K562 (cell line): ENCODE data around the gene TMPRSS11A. TPM values are rescaled to one million over a fixed set of nuclear protein-coding genes. Genes with fewer than 3 reads are reported as not detected.

ENCODE experiments used
- ATAC-seq: fragments of 200-7000 bp; cut with Tn5 transposase; 3 replicates; pipeline ENCODE4 v1.9.1; 2020; ENCODE audit warnings: moderate library complexity
- BruUV-seq: library from RNA; stranded (reverse); fragments of 400-500 nt; replicated peaks from 2 replicates; lab custom pipeline; 2021; lab: Mats Ljungman, UMichigan
- CTCF ChIA-PET: fragments of 300-600 bp; formaldehyde crosslinking; extraction: SDS; loops from one replicate; lab custom pipeline; 2021; ENCODE audit warnings: low intra/inter-chr PET ratio; lab: Yijun Ruan, JAX
- POLR2A ChIA-PET: fragments of 300-600, 350-650 bp; sonication (Branson Sonifier 250); formaldehyde crosslinking; extraction: SDS; loops from one replicate; lab custom pipeline; 2021; ENCODE audit warnings: antibody characterized with exemption, inconsistent platforms; lab: Yijun Ruan, JAX
- DNase-seq, 4 experiments: peaks; one replicate each; pipeline versions ENCODE4 v3.0.0 to v3.0.0-alpha.2; 2011 to 2018; ENCODE audit warnings: low spot score in 3 of 4, mixed read lengths in 3 of 4; ENCODE audit errors: extremely low read depth in 1 of 4
- FAIRE-seq: peaks from 2 replicates; lab custom pipeline; 2011; peaks lifted over from hg19 to GRCh38; lab: Jason Lieb, UNC
- H2AFZ ChIP-seq: 2 replicates; pipeline ENCODE4 v1.6.0; 2011; ENCODE audit warnings: low read depth, low read length, control low read depth, inconsistent platforms
- H3K27ac ChIP-seq: fragments of 200-600 bp; 3 replicates; pipeline ENCODE4 v1.8.0; 2011; ENCODE audit warnings: low read depth, mild to moderate bottlenecking, control low read depth, inconsistent platforms, low read length, moderate library complexity, mixed read lengths; ENCODE audit errors: extremely low read depth
- H3K27me3 ChIP-seq, 2 experiments: fragments of 300-600 bp in 1 of 2; 2 replicates in 1 of 2; 3 replicates in 1 of 2; pipeline versions ENCODE4 v1.6.0 to v1.8.0; 2011; ENCODE audit warnings: inconsistent platforms in 2 of 2, low read length in 2 of 2, mild to moderate bottlenecking in 1 of 2, mixed read lengths in 1 of 2, moderate library complexity in 1 of 2; ENCODE audit not compliant: control insufficient read depth in 2 of 2, insufficient read depth in 2 of 2
- H3K36me3 ChIP-seq: fragments of 300-600 bp; 3 replicates; pipeline ENCODE4 v1.8.0; 2011; ENCODE audit warnings: mild to moderate bottlenecking, low read length, inconsistent platforms; ENCODE audit not compliant: control insufficient read depth, insufficient read depth
- H3K4me1 ChIP-seq, 2 experiments: fragments of 200-600 bp in 1 of 2; replicated peaks in 1 of 2; 2 replicates in 1 of 2; 3 replicates in 1 of 2; pipeline versions ENCODE4 v1.5.1 to v1.8.0; 2011; ENCODE audit warnings: inconsistent platforms in 2 of 2, low read length in 2 of 2, mild to moderate bottlenecking in 1 of 2, mixed read lengths in 1 of 2, moderate library complexity in 1 of 2; ENCODE audit not compliant: control insufficient read depth in 2 of 2, insufficient read depth in 2 of 2
- H3K4me2 ChIP-seq: 2 replicates; pipeline ENCODE4 v1.6.1; 2011; ENCODE audit warnings: low read length, control low read depth, inconsistent platforms, mixed read lengths; ENCODE audit not compliant: insufficient read depth
- H3K4me3 ChIP-seq: fragments of 200-600 bp; sonication (generic), shearing (Covaris generic); 2 replicates; pipeline ENCODE4 v1.5.1; 2016; ENCODE audit warnings: control low read depth, inconsistent platforms
- H3K79me2 ChIP-seq: fragments of 200-600 bp; 3 replicates; pipeline ENCODE4 v1.8.0; 2011; ENCODE audit warnings: low read length, inconsistent platforms; ENCODE audit not compliant: control insufficient read depth, insufficient read depth
- H3K9ac ChIP-seq, 2 experiments: 2 replicates each; pipeline versions ENCODE4 v1.6.0 to v1.6.1; 2011; ENCODE audit warnings: low read depth in 2 of 2, low read length in 2 of 2, control low read depth in 1 of 2, inconsistent platforms in 1 of 2, mild to moderate bottlenecking in 1 of 2, mixed read lengths in 1 of 2; ENCODE audit not compliant: insufficient read depth in 1 of 2
- H3K9me1 ChIP-seq: one replicate; pipeline ENCODE4 v1.6.0; 2011; ENCODE audit warnings: inconsistent platforms, mild to moderate bottlenecking, low read length, moderate library complexity; ENCODE audit not compliant: control insufficient read depth, insufficient read depth
- H3K9me3 ChIP-seq: replicated peaks from 2 replicates; pipeline ENCODE4 v1.5.1; 2011; ENCODE audit warnings: low read depth, low read length, inconsistent platforms; ENCODE audit not compliant: control insufficient read depth, insufficient read depth
- H4K20me1 ChIP-seq: replicated peaks from 2 replicates; pipeline ENCODE4 v1.6.1; 2011; ENCODE audit warnings: low read length, inconsistent platforms, mixed read lengths; ENCODE audit not compliant: control insufficient read depth, insufficient read depth
- ATF3 ChIP-seq, 2 experiments: fragments of 450-650 bp in 1 of 2; sonication (generic) in 1 of 2; formaldehyde crosslinking in 1 of 2; IDR thresholded peaks in 1 of 2; conservative IDR thresholded peaks in 1 of 2; 2 replicates each; pipeline versions ENCODE4 v1.6.1 to v1.8.1; 2016 to 2023; ENCODE audit warnings: mild to moderate bottlenecking in 2 of 2, moderate library complexity in 2 of 2, inconsistent platforms in 1 of 2, missing genetic modification reagents in 1 of 2
- ATF7 ChIP-seq: fragments of 450-650 bp; IDR thresholded peaks from 2 replicates; pipeline ENCODE4 v1.7.1; 2014; ENCODE audit warnings: mild to moderate bottlenecking, moderate library complexity
- ESRRA ChIP-seq: fragments of 450-650 bp; IDR thresholded peaks from 2 replicates; pipeline ENCODE4 v1.6.1; 2014; ENCODE audit warnings: low read depth, mild to moderate bottlenecking, moderate library complexity, borderline replicate concordance
- IRF9 ChIP-seq: fragments of 450-650 bp; IDR thresholded peaks from 2 replicates; pipeline ENCODE4 v1.6.1; 2016; ENCODE audit warnings: missing biosample characterization, missing genetic modification characterization
- JUND ChIP-seq, 2 experiments: IDR thresholded peaks; 2 replicates in 1 of 2; 3 replicates in 1 of 2; pipeline ENCODE4 v1.6.1; 2011; ENCODE audit warnings: borderline replicate concordance in 2 of 2, low read depth in 2 of 2, low read length in 2 of 2, improper control_type of control experiment in 1 of 2, missing biosample characterization in 1 of 2, missing genetic modification characterization in 1 of 2, missing genetic modification reagents in 1 of 2
- NFIC ChIP-seq: fragments of 450-650 bp; IDR thresholded peaks from 2 replicates; pipeline ENCODE4 v1.6.1; 2017; ENCODE audit warnings: mild to moderate bottlenecking, inconsistent platforms
- RERE ChIP-seq: sonication (generic); formaldehyde crosslinking; IDR thresholded peaks from 2 replicates; pipeline ENCODE4 v1.8.0; 2023; ENCODE audit warnings: missing genetic modification reagents, mild to moderate bottlenecking, borderline replicate concordance
- ZNF512 ChIP-seq: IDR thresholded peaks from 2 replicates; pipeline ENCODE4 v1.6.1; 2016; ENCODE audit warnings: missing genetic modification characterization, missing compliant biosample characterization
- WGBS: fragments of 100-300 bp; shearing (Covaris generic); methylation state at CpG from one replicate; pipeline ENCODE4 v1.1.6; 2016; ENCODE audit warnings: low coverage, mixed read lengths; ENCODE audit not compliant: insufficient coverage; ENCODE audit errors: missing lambda C conversion rate; 5-methylcytosine and 5-hydroxymethylcytosine counted together
- in situ Hi-C: fragments of 300-500 bp; cut with MboI; formaldehyde crosslinking; loops from 4 replicates; pipeline ENCODE4 v1.15.0; 2018; ENCODE audit warnings: inconsistent platforms, mixed read lengths
- intact Hi-C: fragments of 100-400 bp; cut with micrococcal nuclease; formaldehyde crosslinking; loops from 2 replicates; pipeline ENCODE4 v1.14.2; 2022
- polyA plus RNA-seq, 8 experiments: library from polyadenylated mRNA; depleted of rRNA in 4 of 8; stranded (reverse) in 5 of 8; unstranded in 3 of 8; fragments of >200 nt; fragmentation: Nextera tagmentation in 2 of 8; fragmentation: Illumina TruSeq in 1 of 8; extraction: Ambion mirVana in 2 of 8; extraction: Trizol in 1 of 8; gene quantifications; 2 replicates each; pipeline versions ENCODE4 v1.2.1 to v1.2.3, GENCODE V29; 2011 to 2014; ENCODE audit warnings: inconsistent platforms in 1 of 8, missing spikeins in 1 of 8
- total RNA-seq, 7 experiments: library from RNA; depleted of rRNA in 6 of 7; stranded (reverse); fragments of >200 nt in 6 of 7; fragmentation: Illumina TruSeq in 2 of 7; extraction: Trizol in 2 of 7; gene quantifications; 2 replicates each; pipeline versions ENCODE4 v1.2.1 to v1.2.3, GENCODE V29; 2011 to 2021; ENCODE audit warnings: low replicate concordance in 1 of 7

TMPRSS11A gene
- total and polyA plus RNA-seq, 9 of the 15 experiments (the other 6 are each of a cell fraction or from before 2014, with no cell fraction given), result not detected

GRCh38 chr4:67933755-67934154 lies 29.5 kb downstream of the TMPRSS11A start:
- Histone ChIP-seq H2AFZ (no peak overlapping the region), H3K27ac (no peak overlapping the region), H3K4me2 (no peak overlapping the region), H3K36me3 (no peaks in the 10 kb centered on the region), H3K4me1 (no peaks in the 10 kb centered on the region), H3K9me1 (no peaks in the 10 kb centered on the region), H3K27me3 (no peaks in the 10 kb centered on the region), H3K9me3 (no peaks in the 10 kb centered on the region), H3K79me2 (no peaks in the 10 kb centered on the region), H4K20me1 (no peaks in the 10 kb centered on the region), H3K9ac (no peak overlapping the region), H3K4me3 (no peak overlapping the region)
- FAIRE-seq, result no peak
- ChIA-PET POLR2A (no interaction called here), CTCF (no interaction called here)
- in situ Hi-C loops, result no loop called here
- 0% methylated on average over 1 of the region's 1 CpG for WGBS
- no peak for TF ChIP-seq RERE
- no peak for TF ChIP-seq ZNF512 (tag)
- no peak for TF ChIP-seq JUND (IDR thresholded peaks at IDR 0.05; ENCODE audit: borderline replicate concordance, low read depth, low read length)
- 0 out of 3 replicates have a peak, but pooled peaks have one; percentile 28 for TF ChIP-seq JUND (tag; IDR thresholded peaks at IDR 0.05; ENCODE audit: borderline replicate concordance, low read depth, low read length)
- peak; percentile 49; the same call in 1 of the 2 replicates for TF ChIP-seq ATF7
- TF ChIP-seq IRF9, result no peak
- peak; percentile 50; the same call in 1 of the 2 replicates for TF ChIP-seq NFIC
- peak; percentile 78 for TF ChIP-seq ATF3 (IDR thresholded peaks at IDR 0.05)
- no peak for TF ChIP-seq ATF3 (CRISPR knock-in tag; conservative IDR thresholded peaks at IDR 0.05)
- no peak for TF ChIP-seq ESRRA
- ATAC-seq, result no peak
- no peak for DNase-seq
- no TSS peak for BruUV-seq
- intact Hi-C loops, result no loop called here
